K562 (cell line): ENCODE data around the gene FUBP3. TPM values are rescaled to one million over a fixed set of nuclear protein-coding genes. Genes with fewer than 3 reads are reported as not detected.
"Not testable (repeated sequence)": the region's sequence is repeated elsewhere in the genome, so short reads cannot be mapped to it uniquely, and the experiment has no call there.

Experiments
- ATAC-seq: fragments of 200-7000 bp; cut with Tn5 transposase; 3 replicates; pipeline ENCODE4 v1.9.1; 2020; ENCODE audit warnings: moderate library complexity
- BruUV-seq: library from RNA; stranded (reverse); fragments of 400-500 nt; replicated peaks from 2 replicates; lab custom pipeline; 2021; lab: Mats Ljungman, UMichigan
- CTCF ChIA-PET: fragments of 300-600 bp; formaldehyde crosslinking; extraction: SDS; loops from one replicate; lab custom pipeline; 2021; ENCODE audit warnings: low intra/inter-chr PET ratio; lab: Yijun Ruan, JAX
- POLR2A ChIA-PET: fragments of 300-600, 350-650 bp; sonication (Branson Sonifier 250); formaldehyde crosslinking; extraction: SDS; loops from one replicate; lab custom pipeline; 2021; ENCODE audit warnings: antibody characterized with exemption, inconsistent platforms; lab: Yijun Ruan, JAX
- DNase-seq, 4 experiments: peaks; one replicate each; pipeline versions ENCODE4 v3.0.0 to v3.0.0-alpha.2; 2011 to 2018; ENCODE audit warnings: low spot score in 3 of 4, mixed read lengths in 3 of 4; ENCODE audit errors: extremely low read depth in 1 of 4
- FAIRE-seq: peaks from 2 replicates; lab custom pipeline; 2011; peaks lifted over from hg19 to GRCh38; lab: Jason Lieb, UNC
- H2AFZ ChIP-seq: 2 replicates; pipeline ENCODE4 v1.6.0; 2011; ENCODE audit warnings: low read depth, low read length, control low read depth, inconsistent platforms
- H3K27ac ChIP-seq: fragments of 200-600 bp; 3 replicates; pipeline ENCODE4 v1.8.0; 2011; ENCODE audit warnings: low read depth, mild to moderate bottlenecking, control low read depth, inconsistent platforms, low read length, moderate library complexity, mixed read lengths; ENCODE audit errors: extremely low read depth
- H3K27me3 ChIP-seq, 2 experiments: fragments of 300-600 bp in 1 of 2; 2 replicates in 1 of 2; 3 replicates in 1 of 2; pipeline versions ENCODE4 v1.6.0 to v1.8.0; 2011; ENCODE audit warnings: inconsistent platforms in 2 of 2, low read length in 2 of 2, mild to moderate bottlenecking in 1 of 2, mixed read lengths in 1 of 2, moderate library complexity in 1 of 2; ENCODE audit not compliant: control insufficient read depth in 2 of 2, insufficient read depth in 2 of 2
- H3K36me3 ChIP-seq: fragments of 300-600 bp; 3 replicates; pipeline ENCODE4 v1.8.0; 2011; ENCODE audit warnings: mild to moderate bottlenecking, low read length, inconsistent platforms; ENCODE audit not compliant: control insufficient read depth, insufficient read depth
- H3K4me1 ChIP-seq, 2 experiments: fragments of 200-600 bp in 1 of 2; replicated peaks in 1 of 2; 2 replicates in 1 of 2; 3 replicates in 1 of 2; pipeline versions ENCODE4 v1.5.1 to v1.8.0; 2011; ENCODE audit warnings: inconsistent platforms in 2 of 2, low read length in 2 of 2, mild to moderate bottlenecking in 1 of 2, mixed read lengths in 1 of 2, moderate library complexity in 1 of 2; ENCODE audit not compliant: control insufficient read depth in 2 of 2, insufficient read depth in 2 of 2
- H3K4me2 ChIP-seq: 2 replicates; pipeline ENCODE4 v1.6.1; 2011; ENCODE audit warnings: low read length, control low read depth, inconsistent platforms, mixed read lengths; ENCODE audit not compliant: insufficient read depth
- H3K4me3 ChIP-seq: fragments of 200-600 bp; sonication (generic), shearing (Covaris generic); 2 replicates; pipeline ENCODE4 v1.5.1; 2016; ENCODE audit warnings: control low read depth, inconsistent platforms
- H3K79me2 ChIP-seq: fragments of 200-600 bp; 3 replicates; pipeline ENCODE4 v1.8.0; 2011; ENCODE audit warnings: low read length, inconsistent platforms; ENCODE audit not compliant: control insufficient read depth, insufficient read depth
- H3K9ac ChIP-seq, 2 experiments: 2 replicates each; pipeline versions ENCODE4 v1.6.0 to v1.6.1; 2011; ENCODE audit warnings: low read depth in 2 of 2, low read length in 2 of 2, control low read depth in 1 of 2, inconsistent platforms in 1 of 2, mild to moderate bottlenecking in 1 of 2, mixed read lengths in 1 of 2; ENCODE audit not compliant: insufficient read depth in 1 of 2
- H3K9me1 ChIP-seq: one replicate; pipeline ENCODE4 v1.6.0; 2011; ENCODE audit warnings: inconsistent platforms, mild to moderate bottlenecking, low read length, moderate library complexity; ENCODE audit not compliant: control insufficient read depth, insufficient read depth
- H3K9me3 ChIP-seq: replicated peaks from 2 replicates; pipeline ENCODE4 v1.5.1; 2011; ENCODE audit warnings: low read depth, low read length, inconsistent platforms; ENCODE audit not compliant: control insufficient read depth, insufficient read depth
- H4K20me1 ChIP-seq: replicated peaks from 2 replicates; pipeline ENCODE4 v1.6.1; 2011; ENCODE audit warnings: low read length, inconsistent platforms, mixed read lengths; ENCODE audit not compliant: control insufficient read depth, insufficient read depth
- OTX1 ChIP-seq: fragments of 450-650 bp; formaldehyde crosslinking; IDR thresholded peaks from 2 replicates; pipeline ENCODE4 v1.4.0; 2022; ENCODE audit warnings: mild to moderate bottlenecking
- RBM25 ChIP-seq: fragments of 200-400 bp; formaldehyde crosslinking; IDR thresholded peaks from 2 replicates; pipeline ENCODE4 v1.6.1; 2018; ENCODE audit warnings: low read length, low read depth, moderate library complexity; ENCODE audit not compliant: severe bottlenecking
- RUNX1 ChIP-seq: sonication (generic); IDR thresholded peaks from 2 replicates; pipeline ENCODE4 v1.6.1; 2016; ENCODE audit warnings: antibody characterized with exemption, low read depth
- THRB ChIP-seq: fragments of 450-650 bp; formaldehyde crosslinking; conservative IDR thresholded peaks from 2 replicates; pipeline ENCODE4 v1.4.0; 2022; ENCODE audit warnings: mild to moderate bottlenecking, missing genetic modification characterization
- ZNF134 ChIP-seq: fragments of 250-450 bp; sonication (Bioruptor Pico); conservative IDR thresholded peaks from 2 replicates; pipeline ENCODE4 v1.4.0; 2020
- ZNF217 ChIP-seq: sonication (generic); formaldehyde crosslinking; IDR thresholded peaks from 2 replicates; pipeline ENCODE4 v1.8.0; 2022; ENCODE audit warnings: mild to moderate bottlenecking, missing genetic modification reagents
- ZNF431 ChIP-seq: sonication (generic); formaldehyde crosslinking; IDR thresholded peaks from 2 replicates; pipeline ENCODE4 v1.8.0; 2022; ENCODE audit warnings: mild to moderate bottlenecking, missing genetic modification reagents
- WGBS: fragments of 100-300 bp; shearing (Covaris generic); methylation state at CpG from one replicate; pipeline ENCODE4 v1.1.6; 2016; ENCODE audit warnings: low coverage, mixed read lengths; ENCODE audit not compliant: insufficient coverage; ENCODE audit errors: missing lambda C conversion rate; 5-methylcytosine and 5-hydroxymethylcytosine counted together
- in situ Hi-C: fragments of 300-500 bp; cut with MboI; formaldehyde crosslinking; loops from 4 replicates; pipeline ENCODE4 v1.15.0; 2018; ENCODE audit warnings: inconsistent platforms, mixed read lengths
- intact Hi-C: fragments of 100-400 bp; cut with micrococcal nuclease; formaldehyde crosslinking; loops from 2 replicates; pipeline ENCODE4 v1.14.2; 2022
- polyA plus RNA-seq, 8 experiments: library from polyadenylated mRNA; depleted of rRNA in 4 of 8; stranded (reverse) in 5 of 8; unstranded in 3 of 8; fragments of >200 nt; fragmentation: Nextera tagmentation in 2 of 8; fragmentation: Illumina TruSeq in 1 of 8; extraction: Ambion mirVana in 2 of 8; extraction: Trizol in 1 of 8; gene quantifications; 2 replicates each; pipeline versions ENCODE4 v1.2.1 to v1.2.3, GENCODE V29; 2011 to 2014; ENCODE audit warnings: inconsistent platforms in 1 of 8, missing spikeins in 1 of 8
- total RNA-seq, 7 experiments: library from RNA; depleted of rRNA in 6 of 7; stranded (reverse); fragments of >200 nt in 6 of 7; fragmentation: Illumina TruSeq in 2 of 7; extraction: Trizol in 2 of 7; gene quantifications; 2 replicates each; pipeline versions ENCODE4 v1.2.1 to v1.2.3, GENCODE V29; 2011 to 2021; ENCODE audit warnings: low replicate concordance in 1 of 7

FUBP3 gene
- total and polyA plus RNA-seq, 9 of the 15 experiments (the other 6 are each of a cell fraction or from before 2014, with no cell fraction given): 3.0 to 64.0 (median 48.1) TPM

GRCh38 chr9:130562525-130562924 is 16.9 kb upstream of the FUBP3 start:
- H3K4me2 ChIP-seq, H3K9me3 ChIP-seq, H3K9me1 ChIP-seq, H3K27me3 ChIP-seq, H2AFZ ChIP-seq, ATAC-seq, BruUV-seq, H3K4me1 ChIP-seq, CTCF ChIA-PET, intact Hi-C loops, H4K20me1 ChIP-seq, H3K4me3 ChIP-seq, DNase-seq, H3K79me2 ChIP-seq, H3K9ac ChIP-seq, H3K36me3 ChIP-seq, in situ Hi-C loops, FAIRE-seq, H3K27ac ChIP-seq: not testable (repeated sequence)
- 25% methylated on average over 4 of the region's 4 CpGs for WGBS
- POLR2A ChIA-PET: interaction anchor here (0.7 to 1.0 kb wide), 2 partner anchors 8 to 9 kb away, joined by 3 to 4 read pairs; no protein-coding TSS in a partner anchor
- peak; percentile 53; the same call in 1 of the 2 replicates for TF ChIP-seq ZNF431

- BruUV-seq: no TSS peak
- H2AFZ ChIP-seq: no peak overlapping the region
- H3K9me3 ChIP-seq: no peaks in the 10 kb centered on the region
- intact Hi-C loops (no loop called here), in situ Hi-C loops (no loop called here)
- FAIRE-seq (no peak), DNase-seq (no peak), ATAC-seq (no peak)
- H3K36me3 ChIP-seq: no peaks in the 10 kb centered on the region
- H3K27me3 ChIP-seq: no peaks in the 10 kb centered on the region
- no peak overlapping the region for H3K9ac ChIP-seq
- H3K4me2 ChIP-seq: no peak overlapping the region
- H3K79me2 ChIP-seq: no peaks in the 10 kb centered on the region
- H3K4me3 ChIP-seq: no peak overlapping the region
- no peaks in the 10 kb centered on the region for H4K20me1 ChIP-seq
- WGBS: 33% methylated on average over 7 of the region's 7 CpGs
- H3K4me1 ChIP-seq: no peaks in the 10 kb centered on the region; a peak in 3 of 5 replicates
- no peaks in the 10 kb centered on the region for H3K9me1 ChIP-seq
- no peak overlapping the region for H3K27ac ChIP-seq
- no peak for TF ChIP-seq OTX1 (CRISPR knock-in tag)
- no peak for TF ChIP-seq THRB (CRISPR knock-in tag)
- TF ChIP-seq ZNF134 (CRISPR knock-in tag): peak; percentile 88
- no peak for TF ChIP-seq RUNX1
- TF ChIP-seq ZNF217 (CRISPR knock-in tag): no peak
- TF ChIP-seq RBM25: peak; percentile 5
- CTCF ChIA-PET: no interaction called here
- POLR2A ChIA-PET: interaction anchor here (0.8 to 1.0 kb wide), 2 partner anchors 10 to 34 kb away, joined by 3 read pairs; no protein-coding TSS in a partner anchor
Measured at GRCh38 chr9:130563797-130564196, 15.6 kb upstream of the FUBP3 start.
